SK-N-SH (cell line): ENCODE measurements around the gene FKBP8. TPM values are rescaled to one million over a fixed set of nuclear protein-coding genes. Genes with fewer than 3 reads are reported as not detected.
A peak's percentile ranks its signal among the peaks of the same experiment; 100 is the strongest.

Experiments
- CTCF ChIA-PET: fragments of 300-600, 350-600 bp; formaldehyde crosslinking; extraction: SDS; loops from one replicate; lab custom pipeline; 2021; lab: Yijun Ruan, JAX
- POLR2A ChIA-PET: fragments of 350-600 bp; sonication (Branson Sonifier 250); formaldehyde crosslinking; extraction: SDS; loops from one replicate; lab custom pipeline; 2020; ENCODE audit warnings: antibody characterized with exemption, inconsistent platforms; lab: Yijun Ruan, JAX
- DNase-seq: peaks from one replicate; pipeline ENCODE4 v3.0.0; 2012
- H2AFZ ChIP-seq: fragments of 200-600 bp; sonication (generic); 2 replicates; pipeline ENCODE4 v1.8.1; 2016; ENCODE audit warnings: antibody characterized with exemption, mild to moderate bottlenecking, low read depth
- H3F3A ChIP-seq: fragments of 200-600 bp; sonication (generic); replicated peaks from 2 replicates; pipeline ENCODE3; 2016; ENCODE audit warnings: antibody characterized with exemption, mild to moderate bottlenecking; ENCODE audit not compliant: insufficient read depth
- H3K27ac ChIP-seq, 2 experiments: fragments of 200-500 bp in 1 of 2; fragments of 200-600 bp in 1 of 2; sonication (Bioruptor generic) in 1 of 2; sonication (generic), shearing (Covaris generic) in 1 of 2; 2 replicates each; pipeline versions ENCODE4 v1.5.1 to v1.6.1; 2014 to 2016; ENCODE audit warnings: low read depth in 2 of 2, inconsistent platforms in 1 of 2, low read length in 1 of 2, mild to moderate bottlenecking in 1 of 2, mixed read lengths in 1 of 2
- H3K27me3 ChIP-seq: fragments of 200-600 bp; sonication (generic), shearing (Covaris generic); 2 replicates; pipeline ENCODE4 v1.6.1; 2016; ENCODE audit warnings: mixed run types; ENCODE audit not compliant: insufficient read depth
- H3K36me3 ChIP-seq, 2 experiments: fragments of 200-500 bp in 1 of 2; fragments of 200-600 bp in 1 of 2; sonication (Bioruptor generic) in 1 of 2; sonication (generic) in 1 of 2; replicated peaks in 1 of 2; 2 replicates each; pipeline versions ENCODE3 to v1.5.1; 2014 to 2016; ENCODE audit warnings: low read length in 1 of 2, mild to moderate bottlenecking in 1 of 2; ENCODE audit not compliant: insufficient read depth in 2 of 2, control insufficient read depth in 1 of 2
- H3K4me1 ChIP-seq, 2 experiments: fragments of 200-500 bp in 1 of 2; fragments of 200-600 bp in 1 of 2; sonication (Bioruptor generic) in 1 of 2; sonication (generic), shearing (Covaris generic) in 1 of 2; 2 replicates each; pipeline versions ENCODE4 v1.5.1 to v1.6.1; 2014 to 2016; ENCODE audit warnings: low read depth in 1 of 2, low read length in 1 of 2, mixed run types in 1 of 2; ENCODE audit not compliant: insufficient read depth in 2 of 2, control insufficient read depth in 1 of 2
- H3K4me2 ChIP-seq: fragments of 200-600 bp; sonication (generic), shearing (Covaris generic); 2 replicates; pipeline ENCODE4 v1.6.1; 2017; ENCODE audit warnings: mixed run types
- H3K4me3 ChIP-seq, 2 experiments: fragments of 200-500 bp in 1 of 2; fragments of 200-600 bp in 1 of 2; sonication (Bioruptor generic) in 1 of 2; sonication (generic), shearing (Covaris generic) in 1 of 2; 2 replicates each; pipeline versions ENCODE4 v1.5.1 to v1.8.1; 2014 to 2016; ENCODE audit warnings: low read depth in 2 of 2, inconsistent platforms in 1 of 2, low read length in 1 of 2, mild to moderate bottlenecking in 1 of 2, mixed read lengths in 1 of 2, moderate library complexity in 1 of 2
- H3K79me2 ChIP-seq: fragments of 200-600 bp; sonication (generic); 2 replicates; pipeline ENCODE4 v1.8.1; 2017; ENCODE audit warnings: mild to moderate bottlenecking; ENCODE audit not compliant: insufficient read depth
- H3K9ac ChIP-seq: fragments of 200-600 bp; sonication (generic); 2 replicates; pipeline ENCODE4 v1.6.1; 2017; ENCODE audit warnings: mixed run types
- H3K9me2 ChIP-seq: fragments of 200-600 bp; sonication (generic); 2 replicates; pipeline ENCODE4 v1.6.1; 2017; ENCODE audit warnings: mixed run types
- H3K9me3 ChIP-seq: fragments of 200-600 bp; sonication (generic); 2 replicates; pipeline ENCODE4 v1.6.1; 2017; ENCODE audit warnings: mixed run types, mild to moderate bottlenecking, moderate library complexity
- H4K20me1 ChIP-seq: fragments of 200-600 bp; sonication (generic); 2 replicates; pipeline ENCODE4 v1.6.1; 2017; ENCODE audit warnings: mild to moderate bottlenecking, mixed run types; ENCODE audit not compliant: insufficient read depth
- CHD2 ChIP-seq: fragments of 150-350 bp; IDR thresholded peaks from 2 replicates; pipeline ENCODE4 v1.6.1; 2018; ENCODE audit warnings: low read length; ENCODE audit not compliant: partially characterized antibody
- ELF1 ChIP-seq: IDR thresholded peaks from 2 replicates; pipeline ENCODE4 v1.4.0; 2012
- FOXJ3 ChIP-seq: sonication (generic); formaldehyde crosslinking; IDR thresholded peaks from 2 replicates; pipeline ENCODE4 v1.5.1; 2020; ENCODE audit warnings: mild to moderate bottlenecking, missing genetic modification reagents
- FOXM1 ChIP-seq: IDR thresholded peaks from 2 replicates; pipeline ENCODE4 v1.4.0; 2012; ENCODE audit warnings: low read depth, mild to moderate bottlenecking
- GATA2 ChIP-seq: sonication (generic); formaldehyde crosslinking; IDR thresholded peaks from 2 replicates; pipeline ENCODE4 v1.5.0; 2020; ENCODE audit warnings: mild to moderate bottlenecking, missing genetic modification reagents
- JUND ChIP-seq: IDR thresholded peaks from 2 replicates; pipeline ENCODE4 v1.4.0; 2012
- MEF2A ChIP-seq: IDR thresholded peaks from 2 replicates; pipeline ENCODE4 v1.4.0; 2012; ENCODE audit warnings: low read depth, borderline replicate concordance
- MXI1 ChIP-seq: IDR thresholded peaks from 2 replicates; pipeline ENCODE4 v1.6.1; 2012; ENCODE audit warnings: mild to moderate bottlenecking, low read depth, low read length, improper control_type of control experiment
- NFIC ChIP-seq: IDR thresholded peaks from 2 replicates; pipeline ENCODE4 v1.4.0; 2012; ENCODE audit warnings: borderline replicate concordance
- RCOR1 ChIP-seq: fragments of 150-350 bp; IDR thresholded peaks from 2 replicates; pipeline ENCODE4 v1.6.1; 2017; ENCODE audit warnings: antibody characterized with exemption, low read length
- RFX5 ChIP-seq: IDR thresholded peaks from 2 replicates; pipeline ENCODE4 v1.6.1; 2012; ENCODE audit warnings: mild to moderate bottlenecking, improper control_type of control experiment, low read length
- SIN3A ChIP-seq: IDR thresholded peaks from 2 replicates; pipeline ENCODE4 v1.6.1; 2012; ENCODE audit warnings: low read depth, mild to moderate bottlenecking, low read length, moderate library complexity, borderline replicate concordance
- SMC3 ChIP-seq: IDR thresholded peaks from 2 replicates; pipeline ENCODE4 v1.6.1; 2012; ENCODE audit warnings: low read depth, low read length, improper control_type of control experiment
- TAF1 ChIP-seq: IDR thresholded peaks from 2 replicates; pipeline ENCODE4 v1.6.1; 2012; ENCODE audit warnings: low read depth, mild to moderate bottlenecking, low read length, moderate library complexity, borderline replicate concordance
- USF2 ChIP-seq: fragments of 150-350 bp; IDR thresholded peaks from 2 replicates; pipeline ENCODE4 v1.6.1; 2017; ENCODE audit warnings: antibody characterized with exemption, low read length, low read depth, borderline replicate concordance
- YY1 ChIP-seq: IDR thresholded peaks from 2 replicates; pipeline ENCODE4 v1.4.0; 2012; ENCODE audit warnings: low read depth, mild to moderate bottlenecking
- ZBTB33 ChIP-seq: IDR thresholded peaks from 2 replicates; pipeline ENCODE4 v1.4.0; 2012; ENCODE audit warnings: low read depth, borderline replicate concordance
- WGBS: methylation state at CpG from one replicate; pipeline ENCODE4 v1.1.6; 2017; ENCODE audit warnings: low lambda C conversion rate; 5-methylcytosine and 5-hydroxymethylcytosine counted together
- polyA plus RNA-seq, 3 experiments: library from polyadenylated mRNA; depleted of rRNA; stranded (reverse); fragments of >200 nt; gene quantifications; 2 replicates each; pipeline ENCODE4 v1.2.3, GENCODE V29; 2012
- TF ChIP-seq, protein P1 (sequence below): IDR thresholded peaks from 2 replicates; pipeline ENCODE4 v1.4.0; 2012; ENCODE audit warnings: low read depth
- TF ChIP-seq, protein P2 (sequence below): IDR thresholded peaks from 2 replicates; pipeline ENCODE4 v1.4.0; 2012; ENCODE audit warnings: low read depth, borderline replicate concordance

Gene FKBP8
- polyA plus RNA-seq, 1 of the 3 experiments (the other 2 are of a cell fraction) = 273 TPM

GRCh38 chr19:18558604-18559003 is 15.2 kb upstream of the FKBP8 start (continued):
- TF ChIP-seq USF2 (no peak), ZBTB33 (no peak), NFIC (no peak), FOXJ3 (CRISPR knock-in tag) (no peak)

DNA sequence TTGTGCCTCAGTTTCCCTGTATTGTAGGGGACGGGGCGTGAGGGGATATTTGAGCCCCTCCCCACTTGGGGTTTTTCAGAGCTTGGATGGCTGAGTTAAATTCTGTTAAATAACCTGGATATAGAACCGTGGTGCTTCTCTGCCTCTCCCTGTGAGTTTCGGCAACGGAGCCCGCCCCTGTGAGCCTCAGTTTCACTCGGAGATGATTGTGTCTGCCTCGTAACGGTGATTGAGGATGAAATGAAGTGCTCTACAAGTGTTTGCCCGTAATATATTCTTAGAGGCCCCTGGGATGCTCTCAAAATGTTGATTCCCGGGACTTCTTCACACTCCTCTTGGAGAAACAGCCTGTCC is 14.8 kb upstream of the FKBP8 start:
- peak overlapping the region; percentile 31; the same call in 1 of the 2 replicates for H2AFZ ChIP-seq
- H3K4me1 ChIP-seq = peaks cover 0 to 5% of the 10 kb centered on the region in 2 experiments; a peak in 1 of 4 replicates
- peaks cover 48% of the 10 kb centered on the region for H3K79me2 ChIP-seq
- peak overlapping the region; percentile 90 for H3K4me2 ChIP-seq
- peaks cover 4 to 10% of the 10 kb centered on the region in 2 experiments for H3K36me3 ChIP-seq
- H3K4me3 ChIP-seq = peak overlapping the region; percentile 78 to 85
- peak overlapping the region; percentile 46 to 60 for H3K27ac ChIP-seq
- H3K9me3 ChIP-seq = no peaks in the 10 kb centered on the region
- H3K27me3 ChIP-seq = no peaks in the 10 kb centered on the region
- 2% methylated on average over 11 of the region's 11 CpGs for WGBS
- TF ChIP-seq CHD2 (no peak), YY1 (no peak), FOXM1 (no peak), SIN3A (no peak), RFX5 (no peak), MEF2A (no peak), SMC3 (no peak), MXI1 (no peak), JUND (no peak), ZBTB33 (no peak), TAF1 (no peak), RCOR1 (no peak), USF2 (no peak), ELF1 (no peak), GATA2 (CRISPR knock-in tag) (no peak)
- TF ChIP-seq, protein P1, sequence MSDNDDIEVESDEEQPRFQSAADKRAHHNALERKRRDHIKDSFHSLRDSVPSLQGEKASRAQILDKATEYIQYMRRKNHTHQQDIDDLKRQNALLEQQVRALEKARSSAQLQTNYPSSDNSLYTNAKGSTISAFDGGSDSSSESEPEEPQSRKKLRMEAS = no peak
- TF ChIP-seq, protein P2, sequence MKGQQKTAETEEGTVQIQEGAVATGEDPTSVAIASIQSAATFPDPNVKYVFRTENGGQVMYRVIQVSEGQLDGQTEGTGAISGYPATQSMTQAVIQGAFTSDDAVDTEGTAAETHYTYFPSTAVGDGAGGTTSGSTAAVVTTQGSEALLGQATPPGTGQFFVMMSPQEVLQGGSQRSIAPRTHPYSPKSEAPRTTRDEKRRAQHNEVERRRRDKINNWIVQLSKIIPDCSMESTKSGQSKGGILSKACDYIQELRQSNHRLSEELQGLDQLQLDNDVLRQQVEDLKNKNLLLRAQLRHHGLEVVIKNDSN = no peak
- POLR2A ChIA-PET = interaction anchor here (0.6 to 2.5 kb wide), 5 partner anchors 13 to 293 kb away, joined by 3 to 14 read pairs (median 3); partner anchors contain the start of gene UBA52
- H3K9ac ChIP-seq = peak overlapping the region; percentile 75
- H4K20me1 ChIP-seq = no peaks in the 10 kb centered on the region
- no peak for DNase-seq
- CTCF ChIA-PET = interaction anchor here (0.8 to 2.5 kb wide), 12 partner anchors 11 to 336 kb away, joined by 3 to 8 read pairs (median 4); partner anchors contain the start of genes REX1BD and UBA52
- peaks cover 3% of the 10 kb centered on the region for H3F3A ChIP-seq
- no peaks in the 10 kb centered on the region for H3K9me2 ChIP-seq
